HepG2 (cell line): ENCODE measurements around the gene ARID1A. TPM values are rescaled to one million over a fixed set of nuclear protein-coding genes. Genes with fewer than 3 reads are reported as not detected.

ENCODE experiments used
- ARNT2 ChIP-seq: sonication (generic); formaldehyde crosslinking; IDR thresholded peaks from 2 replicates; pipeline ENCODE4 v1.8.0; 2022; ENCODE audit warnings: mild to moderate bottlenecking, low read depth, missing genetic modification reagents, moderate library complexity
- ASH2L ChIP-seq: fragments of 300-600, 200-600 bp; sonication (generic); IDR thresholded peaks from 2 replicates; pipeline ENCODE4 v1.7.0; 2017; ENCODE audit warnings: low read depth, mild to moderate bottlenecking, moderate library complexity, mixed read lengths, low read length; ENCODE audit not compliant: insufficient read length
- BORCS8-MEF2B ChIP-seq: sonication (generic); formaldehyde crosslinking; IDR thresholded peaks from 2 replicates; pipeline ENCODE4 v1.8.0; 2022; ENCODE audit warnings: mild to moderate bottlenecking, missing genetic modification reagents
- CCDC6 ChIP-seq: sonication (generic); formaldehyde crosslinking; IDR thresholded peaks from 2 replicates; pipeline ENCODE4 v1.8.1; 2022; ENCODE audit warnings: mild to moderate bottlenecking, missing genetic modification reagents, moderate library complexity
- MXD4 ChIP-seq: IDR thresholded peaks from 2 replicates; pipeline ENCODE4 v1.6.1; 2016; ENCODE audit warnings: mild to moderate bottlenecking, missing biosample characterization, missing genetic modification reagents
- NFATC3 ChIP-seq: sonication (generic); formaldehyde crosslinking; IDR thresholded peaks from 2 replicates; pipeline ENCODE4 v1.5.1; 2020; ENCODE audit warnings: mild to moderate bottlenecking, missing genetic modification reagents
- PRDM15 ChIP-seq: sonication (generic); formaldehyde crosslinking; IDR thresholded peaks from 2 replicates; pipeline ENCODE4 v1.4.0; 2020; ENCODE audit warnings: missing genetic modification reagents
- SIN3A ChIP-seq: IDR thresholded peaks from 2 replicates; pipeline ENCODE4 v1.6.1; 2011; ENCODE audit warnings: low read depth, mild to moderate bottlenecking, control low read depth, low read length, borderline replicate concordance
- TAF15 ChIP-seq: fragments of 200-400 bp; formaldehyde crosslinking; IDR thresholded peaks from one replicate; pipeline ENCODE4 v1.6.1; 2018; ENCODE audit warnings: mild to moderate bottlenecking, low read depth, low read length; ENCODE audit not compliant: poor library complexity, severe bottlenecking
- THAP11 ChIP-seq: IDR thresholded peaks from 2 replicates; pipeline ENCODE4 v1.6.1; 2016; ENCODE audit warnings: missing biosample characterization, missing genetic modification reagents
- ZNF280D ChIP-seq: sonication (generic); formaldehyde crosslinking; IDR thresholded peaks from 2 replicates; pipeline ENCODE4 v1.5.1; 2020; ENCODE audit warnings: mild to moderate bottlenecking, missing genetic modification reagents
- ZNF329 ChIP-seq: sonication (generic); formaldehyde crosslinking; IDR thresholded peaks from 2 replicates; pipeline ENCODE4 v1.9.0; 2021; ENCODE audit warnings: low read depth, mild to moderate bottlenecking, missing genetic modification reagents
- ZNF556 ChIP-seq: sonication (generic); formaldehyde crosslinking; IDR thresholded peaks from 2 replicates; pipeline ENCODE4 v1.4.0; 2020; ENCODE audit warnings: mild to moderate bottlenecking, missing genetic modification reagents, borderline replicate concordance
- polyA plus RNA-seq, 8 experiments: library from polyadenylated mRNA; depleted of rRNA in 3 of 8; stranded (reverse) in 7 of 8; unstranded in 1 of 8; fragments of >200 nt; fragmentation: Illumina TruSeq in 4 of 8; extraction: Trizol in 4 of 8; gene quantifications; 2 replicates each; pipeline versions ENCODE4 v1.2.1 to v1.2.3, GENCODE V29; 2011 to 2016; ENCODE audit warnings: low read depth in 4 of 8, missing spikeins in 1 of 8, mixed read lengths in 1 of 8; ENCODE audit not compliant: insufficient read depth in 1 of 8
- total RNA-seq, 5 experiments: library from RNA; depleted of rRNA; stranded (reverse); fragments of >200 nt; fragmentation: Illumina TruSeq; extraction: Trizol; gene quantifications; 2 replicates each; pipeline ENCODE4 v1.2.3, GENCODE V29; 2016; ENCODE audit warnings: low read depth in 1 of 5
- TF ChIP-seq, protein P1 (sequence below): sonication (generic); formaldehyde crosslinking; IDR thresholded peaks from 2 replicates; pipeline ENCODE4 v1.4.0; 2020; ENCODE audit warnings: missing genetic modification reagents
- TF ChIP-seq, protein P2 (sequence below): sonication (generic); formaldehyde crosslinking; IDR thresholded peaks from 2 replicates; pipeline ENCODE4 v1.8.0; 2022; ENCODE audit warnings: missing genetic modification reagents, mild to moderate bottlenecking, borderline replicate concordance

ARID1A gene
- total and polyA plus RNA-seq, 2 of the 13 experiments (the other 11 are each of a cell fraction or from before 2014, with no cell fraction given) = 11.9 to 15.9 TPM

DNA sequence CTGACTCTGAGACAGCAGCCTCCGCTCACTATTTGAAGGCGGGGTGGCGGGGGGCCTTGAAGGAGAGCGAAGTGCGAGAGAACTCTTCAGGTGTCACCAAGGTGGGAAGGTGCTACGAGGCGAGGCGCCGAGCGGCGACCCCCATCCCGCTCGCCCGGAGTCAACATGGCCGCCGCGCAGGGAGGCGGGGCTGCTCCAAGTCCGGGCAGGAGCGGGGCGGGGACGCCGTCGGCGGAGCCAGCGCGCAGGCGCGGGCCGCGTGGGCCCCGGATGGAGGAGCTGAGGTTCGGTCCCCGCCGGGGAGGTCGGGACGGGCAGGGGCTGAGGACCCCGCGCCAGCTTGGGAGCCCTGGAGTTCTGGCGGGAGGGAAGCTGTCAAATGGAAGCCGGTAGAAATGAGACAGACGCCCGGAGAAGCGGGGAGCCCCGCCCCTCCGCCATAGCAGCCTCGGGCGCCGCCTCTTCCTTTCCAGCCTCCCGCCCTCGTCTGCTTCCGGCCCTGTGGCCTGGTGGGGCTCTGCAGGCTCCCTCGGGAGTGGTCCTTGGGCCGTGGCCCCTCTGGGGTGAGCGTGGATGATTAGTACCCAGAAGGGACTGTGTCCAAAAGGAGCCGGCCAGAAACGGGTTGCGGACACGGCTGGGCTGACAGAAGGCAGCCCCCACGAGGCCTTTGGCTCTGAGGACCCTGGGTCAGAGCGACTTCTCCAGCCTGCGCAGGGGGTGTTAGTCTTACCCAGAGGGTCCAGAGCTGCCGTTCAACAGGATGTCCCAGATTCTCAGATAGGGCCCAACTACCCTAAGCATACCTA, 92.1 kb downstream of the ARID1A start, which contains the start of gene PIGV (continued):
- TF ChIP-seq ZNF280D (CRISPR knock-in tag) (0 out of 2 replicates have a peak, but pooled peaks have one; percentile 19), BORCS8-MEF2B (peak; percentile 69), THAP11 (CRISPR knock-in tag) (peak; percentile 73), CCDC6 (CRISPR knock-in tag) (peak; percentile 74; the same call in 1 of the 2 replicates), NFATC3 (CRISPR knock-in tag) (0 out of 2 replicates have a peak, but pooled peaks have one; percentile 62), MXD4 (CRISPR knock-in tag) (0 out of 2 replicates have a peak, but pooled peaks have one; percentile 50), PRDM15 (CRISPR knock-in tag) (0 out of 2 replicates have a peak, but pooled peaks have one; percentile 51), SIN3A (peak; percentile 76; the same call in 1 of the 2 replicates), TAF15 (peak; percentile 61), ARNT2 (CRISPR knock-in tag) (peak; percentile 64), ZNF556 (CRISPR knock-in tag) (peak; percentile 60; the same call in 1 of the 2 replicates), ZNF329 (CRISPR knock-in tag) (0 out of 2 replicates have a peak, but pooled peaks have one; percentile 23), ASH2L (peak; percentile 72)
- TF ChIP-seq, protein P1, sequence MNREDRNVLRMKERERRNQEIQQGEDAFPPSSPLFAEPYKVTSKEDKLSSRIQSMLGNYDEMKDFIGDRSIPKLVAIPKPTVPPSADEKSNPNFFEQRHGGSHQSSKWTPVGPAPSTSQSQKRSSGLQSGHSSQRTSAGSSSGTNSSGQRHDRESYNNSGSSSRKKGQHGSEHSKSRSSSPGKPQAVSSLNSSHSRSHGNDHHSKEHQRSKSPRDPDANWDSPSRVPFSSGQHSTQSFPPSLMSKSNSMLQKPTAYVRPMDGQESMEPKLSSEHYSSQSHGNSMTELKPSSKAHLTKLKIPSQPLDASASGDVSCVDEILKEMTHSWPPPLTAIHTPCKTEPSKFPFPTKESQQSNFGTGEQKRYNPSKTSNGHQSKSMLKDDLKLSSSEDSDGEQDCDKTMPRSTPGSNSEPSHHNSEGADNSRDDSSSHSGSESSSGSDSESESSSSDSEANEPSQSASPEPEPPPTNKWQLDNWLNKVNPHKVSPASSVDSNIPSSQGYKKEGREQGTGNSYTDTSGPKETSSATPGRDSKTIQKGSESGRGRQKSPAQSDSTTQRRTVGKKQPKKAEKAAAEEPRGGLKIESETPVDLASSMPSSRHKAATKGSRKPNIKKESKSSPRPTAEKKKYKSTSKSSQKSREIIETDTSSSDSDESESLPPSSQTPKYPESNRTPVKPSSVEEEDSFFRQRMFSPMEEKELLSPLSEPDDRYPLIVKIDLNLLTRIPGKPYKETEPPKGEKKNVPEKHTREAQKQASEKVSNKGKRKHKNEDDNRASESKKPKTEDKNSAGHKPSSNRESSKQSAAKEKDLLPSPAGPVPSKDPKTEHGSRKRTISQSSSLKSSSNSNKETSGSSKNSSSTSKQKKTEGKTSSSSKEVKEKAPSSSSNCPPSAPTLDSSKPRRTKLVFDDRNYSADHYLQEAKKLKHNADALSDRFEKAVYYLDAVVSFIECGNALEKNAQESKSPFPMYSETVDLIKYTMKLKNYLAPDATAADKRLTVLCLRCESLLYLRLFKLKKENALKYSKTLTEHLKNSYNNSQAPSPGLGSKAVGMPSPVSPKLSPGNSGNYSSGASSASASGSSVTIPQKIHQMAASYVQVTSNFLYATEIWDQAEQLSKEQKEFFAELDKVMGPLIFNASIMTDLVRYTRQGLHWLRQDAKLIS (CRISPR knock-in tag) = no peak; the same call in 1 of the 2 replicates
- TF ChIP-seq, protein P2, sequence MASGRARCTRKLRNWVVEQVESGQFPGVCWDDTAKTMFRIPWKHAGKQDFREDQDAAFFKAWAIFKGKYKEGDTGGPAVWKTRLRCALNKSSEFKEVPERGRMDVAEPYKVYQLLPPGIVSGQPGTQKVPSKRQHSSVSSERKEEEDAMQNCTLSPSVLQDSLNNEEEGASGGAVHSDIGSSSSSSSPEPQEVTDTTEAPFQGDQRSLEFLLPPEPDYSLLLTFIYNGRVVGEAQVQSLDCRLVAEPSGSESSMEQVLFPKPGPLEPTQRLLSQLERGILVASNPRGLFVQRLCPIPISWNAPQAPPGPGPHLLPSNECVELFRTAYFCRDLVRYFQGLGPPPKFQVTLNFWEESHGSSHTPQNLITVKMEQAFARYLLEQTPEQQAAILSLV = 0 out of 2 replicates have a peak, but pooled peaks have one; percentile 72
